PC-9 (cell line): ENCODE data around the gene TSC22D2.

Source experiments
- EZH2 ChIP-seq: fragments of 200-600 bp; sonication (generic); IDR thresholded peaks from 2 replicates; pipeline ENCODE4 v1.8.0; 2017; ENCODE audit warnings: antibody characterized with exemption, low read depth
- TF ChIP-seq, protein P1 (sequence below): fragments of 200-600 bp; sonication (generic); conservative IDR thresholded peaks from 2 replicates; pipeline ENCODE4 v1.6.1; 2017; ENCODE audit warnings: mixed run types, antibody characterized with exemption, mild to moderate bottlenecking, moderate library complexity

GRCh38 chr3:150393745-150394144 lies 14.4 kb upstream of the TSC22D2 start:
- TF ChIP-seq, protein P1, sequence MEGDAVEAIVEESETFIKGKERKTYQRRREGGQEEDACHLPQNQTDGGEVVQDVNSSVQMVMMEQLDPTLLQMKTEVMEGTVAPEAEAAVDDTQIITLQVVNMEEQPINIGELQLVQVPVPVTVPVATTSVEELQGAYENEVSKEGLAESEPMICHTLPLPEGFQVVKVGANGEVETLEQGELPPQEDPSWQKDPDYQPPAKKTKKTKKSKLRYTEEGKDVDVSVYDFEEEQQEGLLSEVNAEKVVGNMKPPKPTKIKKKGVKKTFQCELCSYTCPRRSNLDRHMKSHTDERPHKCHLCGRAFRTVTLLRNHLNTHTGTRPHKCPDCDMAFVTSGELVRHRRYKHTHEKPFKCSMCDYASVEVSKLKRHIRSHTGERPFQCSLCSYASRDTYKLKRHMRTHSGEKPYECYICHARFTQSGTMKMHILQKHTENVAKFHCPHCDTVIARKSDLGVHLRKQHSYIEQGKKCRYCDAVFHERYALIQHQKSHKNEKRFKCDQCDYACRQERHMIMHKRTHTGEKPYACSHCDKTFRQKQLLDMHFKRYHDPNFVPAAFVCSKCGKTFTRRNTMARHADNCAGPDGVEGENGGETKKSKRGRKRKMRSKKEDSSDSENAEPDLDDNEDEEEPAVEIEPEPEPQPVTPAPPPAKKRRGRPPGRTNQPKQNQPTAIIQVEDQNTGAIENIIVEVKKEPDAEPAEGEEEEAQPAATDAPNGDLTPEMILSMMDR: no peak
- TF ChIP-seq EZH2: no peak
